ENCODE results near the gene DNAH9. TPM values are rescaled to one million over a fixed set of nuclear protein-coding genes. Genes with fewer than 3 reads are reported as not detected.

The DNAH9 gene
- total and polyA plus RNA-seq, 2 of the 8 experiments (the other 6 are each of a cell fraction or from before 2014, with no cell fraction given): 0.21 to 0.86 TPM

DNA sequence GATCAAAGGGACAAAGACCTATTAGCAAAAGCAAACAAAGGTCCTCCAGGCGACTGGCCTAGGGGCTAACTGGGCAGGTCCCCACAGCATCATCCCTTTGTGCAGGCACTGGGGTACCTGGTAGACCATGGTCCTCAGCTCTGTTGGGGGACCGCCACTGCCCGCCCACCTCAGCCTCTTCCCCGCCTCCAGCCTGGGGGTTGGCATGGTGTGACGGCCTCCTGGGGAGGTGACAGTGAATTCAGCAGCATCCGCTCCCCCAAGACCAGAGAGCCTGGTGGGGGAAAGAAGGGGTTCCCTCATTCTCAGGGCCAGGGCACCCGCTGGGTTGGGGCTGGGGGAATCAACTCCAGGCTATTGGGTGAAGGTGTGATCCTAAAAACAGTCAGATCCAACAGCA, 38.7 kb upstream of the DNAH9 start:
- Histone ChIP-seq H2BK15ac (ENCODE audit: low read length) (0 out of 2 replicates have a peak overlapping the region, but pooled peaks have one; percentile 46), H2AFZ (ENCODE audit: low read length) (no peak overlapping the region), H3K4me3 (ENCODE audit: extremely low read depth in 1 of 4, insufficient read depth in 2 of 4, low read depth in 3 of 4, low read length in 4 of 4) (no peak overlapping the region), H3K4me1 (replicated peaks in 1 of 4; ENCODE audit: control insufficient read depth in 3 of 4, insufficient read depth in 4 of 4, low read length in 3 of 4) (peaks cover 0 to 3% (median 0%) of the 10 kb centered on the region in 4 experiments; a peak in 3 of 7 replicates), H3K23me2 (ENCODE audit: low read depth, low read length) (no peaks in the 10 kb centered on the region; the same call in 1 of the 2 replicates), H3K27me3 (replicated peaks in 1 of 4; ENCODE audit: control insufficient read depth in 3 of 4, extremely low read depth in 1 of 4, insufficient read depth in 3 of 4, low read length in 3 of 4) (no peaks in the 10 kb centered on the region), H2AK5ac (ENCODE audit: low read depth, low read length) (no peak overlapping the region), H2BK12ac (ENCODE audit: low read depth, low read length) (no peak overlapping the region), H3K4me2 (ENCODE audit: insufficient read depth in 1 of 2, low read depth in 2 of 2, low read length in 2 of 2) (no peak overlapping the region), H4K8ac (ENCODE audit: extremely low read depth, insufficient read depth, low read length) (no peak overlapping the region; the same call in 1 of the 2 replicates), H3K23ac (ENCODE audit: insufficient read length) (no peak overlapping the region), H3K18ac (ENCODE audit: extremely low read depth, low read length) (no peak overlapping the region), H4K91ac (replicated peaks; ENCODE audit: insufficient read length, low read length) (no peak overlapping the region), H3K9me3 (ENCODE audit: insufficient read depth in 2 of 2, low read depth in 1 of 2, low read length in 1 of 2) (no peaks in the 10 kb centered on the region), H3K27ac (ENCODE audit: low read depth, low read length) (no peak overlapping the region), H2BK20ac (ENCODE audit: low read length) (no peak overlapping the region), H4K5ac (ENCODE audit: insufficient read length, low read depth, low read length) (no peak overlapping the region), H3K79me2 (ENCODE audit: control insufficient read depth in 1 of 2, insufficient read depth in 2 of 2, low read length in 2 of 2) (no peaks in the 10 kb centered on the region), H3K56ac (replicated peaks; ENCODE audit: insufficient read length, low read depth, low read length) (no peak overlapping the region), H3K9ac (replicated peaks in 1 of 4; ENCODE audit: extremely low read depth in 1 of 4, low read depth in 3 of 4, low read length in 3 of 4) (no peak overlapping the region), H3K4ac (replicated peaks; ENCODE audit: insufficient read length, low read depth, low read length) (no peak overlapping the region), H2BK5ac (ENCODE audit: low read depth, low read length) (no peak overlapping the region), H3K36me3 (ENCODE audit: control insufficient read depth in 2 of 4, insufficient read depth in 4 of 4, low read length in 3 of 4) (no peaks in the 10 kb centered on the region), H2BK120ac (replicated peaks; ENCODE audit: low read depth, low read length) (no peak overlapping the region), H3K14ac (ENCODE audit: insufficient read length) (no peak overlapping the region), H4K20me1 (replicated peaks in 1 of 2; ENCODE audit: control insufficient read depth in 1 of 2, insufficient read depth in 2 of 2, low read length in 2 of 2) (no peaks in the 10 kb centered on the region), H3K79me1 (ENCODE audit: low read depth, low read length) (no peaks in the 10 kb centered on the region)
- POLR2A ChIA-PET (ENCODE audit: partially characterized antibody): no interaction called here
- FAIRE-seq (no peak), DNase-seq (ENCODE audit: low read depth in 1 of 2, low spot score in 2 of 2) (peak in 1 of 2 experiments; percentile 35)
- no peak for TF ChIP-seq KDM5A (IDR thresholded peaks at IDR 0.05; ENCODE audit: low read length)
- TF ChIP-seq RXRA (IDR thresholded peaks at IDR 0.05; ENCODE audit: insufficient read depth, low read depth, low read length): no peak
- TF ChIP-seq TAF1 (IDR thresholded peaks at IDR 0.05; ENCODE audit: low read depth, low read length): no peak
- TF ChIP-seq GABPA (IDR thresholded peaks at IDR 0.05; ENCODE audit: borderline replicate concordance, insufficient read depth, low read length): no peak
- no peak for TF ChIP-seq SP1 (IDR thresholded peaks at IDR 0.05; ENCODE audit: low read depth, low read length)
- TF ChIP-seq POLR2A (IDR thresholded peaks at IDR 0.05; ENCODE audit: control extremely low read depth in 1 of 2, low read depth in 2 of 2, low read length in 2 of 2): no peak
- no peak for TF ChIP-seq SRF (IDR thresholded peaks at IDR 0.05; ENCODE audit: low read depth, low read length)
- TF ChIP-seq SP4 (IDR thresholded peaks at IDR 0.05; ENCODE audit: low read length): no peak
- no peak for TF ChIP-seq MAX (IDR thresholded peaks at IDR 0.05)
- no peak for TF ChIP-seq ASH2L (IDR thresholded peaks at IDR 0.05; ENCODE audit: low read length)
- no peak for TF ChIP-seq EGR1 (IDR thresholded peaks at IDR 0.05; ENCODE audit: borderline replicate concordance, low read depth, low read length)
- 87% methylated on average over 7 of the region's 7 CpGs; no CpG with 5 or more reads in 1 of the 2 experiments for WGBS, 2 experiments (ENCODE audit: extremely low coverage in 1 of 2, insufficient coverage in 1 of 2, insufficient read length in 1 of 2, insufficient replicate concordance in 2 of 2, low coverage in 1 of 2, low lambda C conversion rate in 2 of 2, missing lambda C conversion rate in 1 of 2)
- CTCF ChIA-PET (ENCODE audit: partially characterized antibody): interaction anchor here (1.3 kb wide), 1 partner anchor 168 kb away, joined by 3 read pairs; no protein-coding TSS in a partner anchor

Measured in H1 (cell line).